Measurements from ENCODE around the gene SUPT5H. TPM values are rescaled to one million over a fixed set of nuclear protein-coding genes. Genes with fewer than 3 reads are reported as not detected.

Gene SUPT5H
- total RNA-seq, 1 experiment from 2014 or later, result 59.9 TPM

GRCh38 chr19:39520541-39521484 is 75.4 kb downstream of the SUPT5H start:
- Histone ChIP-seq H3K4me2 (ENCODE audit: low read length) (no peak overlapping the region), H3K9me3 (ENCODE audit: low read length) (no peaks in the 10 kb centered on the region), H4K20me1 (ENCODE audit: low read length) (no peaks in the 10 kb centered on the region), H3K4me3 (ENCODE audit: low read length) (no peak overlapping the region), H3K4me1 (ENCODE audit: insufficient read depth, low read length) (no peaks in the 10 kb centered on the region), H3K79me2 (ENCODE audit: low read length) (no peaks in the 10 kb centered on the region), H3K9me2 (replicated peaks; ENCODE audit: low read length) (no peaks in the 10 kb centered on the region), H3K27me3 (ENCODE audit: low read length) (no peaks in the 10 kb centered on the region), H2AFZ (ENCODE audit: low read length) (no peak overlapping the region), H3F3A (ENCODE audit: low read length, unreplicated experiment) (no peaks in the 10 kb centered on the region), H3K27ac (ENCODE audit: low read length) (no peak overlapping the region), H3K36me3 (ENCODE audit: low read depth, low read length) (no peaks in the 10 kb centered on the region), H3K9ac (ENCODE audit: low read length) (no peak overlapping the region)
- POLR2A ChIA-PET (ENCODE audit: unreplicated experiment), result no interaction called here
- CTCF ChIA-PET, result no interaction called here
- intact Hi-C loops (cut with micrococcal nuclease), result no loop called here
- TF ChIP-seq CTCF (conservative IDR thresholded peaks at IDR 0.05; ENCODE audit: low read depth, low read length), result no peak
- no peak for TF ChIP-seq EZH2 (IDR thresholded peaks at IDR 0.05; ENCODE audit: low read length, unreplicated experiment)
- no peak for TF ChIP-seq EZH2phosphoT487 (IDR thresholded peaks at IDR 0.05; ENCODE audit: borderline replicate concordance, low read length)
- no TSS peak for BruUV-seq (replicated peaks)
- no peak for DNase-seq
- ATAC-seq, result no peak

GRCh38 chr19:39524495-39524894 is 79.1 kb downstream of the SUPT5H start:
- no peak overlapping the region for H3K9ac ChIP-seq (ENCODE audit: low read length)
- DNase-seq (no peak), ATAC-seq (no peak)
- no peaks in the 10 kb centered on the region for H3K36me3 ChIP-seq (ENCODE audit: low read depth, low read length)
- no TSS peak for BruUV-seq (replicated peaks)
- H2AFZ ChIP-seq (ENCODE audit: low read length), result no peak overlapping the region
- H4K20me1 ChIP-seq (ENCODE audit: low read length), result no peaks in the 10 kb centered on the region
- intact Hi-C loops (cut with micrococcal nuclease), result no loop called here
- no peaks in the 10 kb centered on the region for H3K27me3 ChIP-seq (ENCODE audit: low read length)
- ChIA-PET POLR2A (ENCODE audit: unreplicated experiment) (no interaction called here), CTCF (no interaction called here)
- H3K9me2 ChIP-seq (replicated peaks; ENCODE audit: low read length), result no peaks in the 10 kb centered on the region
- TF ChIP-seq CTCF (conservative IDR thresholded peaks at IDR 0.05; ENCODE audit: low read depth, low read length) (no peak), EZH2 (IDR thresholded peaks at IDR 0.05; ENCODE audit: low read length, unreplicated experiment) (no peak), EZH2phosphoT487 (IDR thresholded peaks at IDR 0.05; ENCODE audit: borderline replicate concordance, low read length) (no peak)
- no peak overlapping the region for H3K4me2 ChIP-seq (ENCODE audit: low read length)
- H3K9me3 ChIP-seq (ENCODE audit: low read length), result no peaks in the 10 kb centered on the region
- no peaks in the 10 kb centered on the region for H3K79me2 ChIP-seq (ENCODE audit: low read length)
- H3K27ac ChIP-seq (ENCODE audit: low read length), result no peak overlapping the region
- H3K4me1 ChIP-seq (ENCODE audit: insufficient read depth, low read length), result no peaks in the 10 kb centered on the region
- H3F3A ChIP-seq (ENCODE audit: low read length, unreplicated experiment), result no peaks in the 10 kb centered on the region
- no peak overlapping the region for H3K4me3 ChIP-seq (ENCODE audit: low read length)

GRCh38 chr19:39525205-39525604 is 79.8 kb downstream of the SUPT5H start:
- ATAC-seq (no peak), DNase-seq (no peak)
- H3K79me2 ChIP-seq (ENCODE audit: low read length), result no peaks in the 10 kb centered on the region
- no peaks in the 10 kb centered on the region for H3K9me3 ChIP-seq (ENCODE audit: low read length)
- H3K9me2 ChIP-seq (replicated peaks; ENCODE audit: low read length), result no peaks in the 10 kb centered on the region
- POLR2A ChIA-PET (ENCODE audit: unreplicated experiment), result no interaction called here
- no peaks in the 10 kb centered on the region for H3K36me3 ChIP-seq (ENCODE audit: low read depth, low read length)
- no peak overlapping the region for H2AFZ ChIP-seq (ENCODE audit: low read length)
- H3K4me3 ChIP-seq (ENCODE audit: low read length), result no peak overlapping the region
- H3K4me2 ChIP-seq (ENCODE audit: low read length), result no peak overlapping the region
- H3K9ac ChIP-seq (ENCODE audit: low read length), result no peak overlapping the region
- H3F3A ChIP-seq (ENCODE audit: low read length, unreplicated experiment), result no peaks in the 10 kb centered on the region
- no peak for TF ChIP-seq CTCF (conservative IDR thresholded peaks at IDR 0.05; ENCODE audit: low read depth, low read length)
- no peak for TF ChIP-seq EZH2phosphoT487 (IDR thresholded peaks at IDR 0.05; ENCODE audit: borderline replicate concordance, low read length)
- no peak for TF ChIP-seq EZH2 (IDR thresholded peaks at IDR 0.05; ENCODE audit: low read length, unreplicated experiment)
- no peaks in the 10 kb centered on the region for H4K20me1 ChIP-seq (ENCODE audit: low read length)
- BruUV-seq (replicated peaks), result no TSS peak
- no peak overlapping the region for H3K27ac ChIP-seq (ENCODE audit: low read length)
- H3K27me3 ChIP-seq (ENCODE audit: low read length), result no peaks in the 10 kb centered on the region
- H3K4me1 ChIP-seq (ENCODE audit: insufficient read depth, low read length), result no peaks in the 10 kb centered on the region
- intact Hi-C loops (cut with micrococcal nuclease), result no loop called here
- CTCF ChIA-PET, result no interaction called here
